HG03025 (cell line): ENCODE data around the gene MBOAT7.
"Not testable (repeated sequence)": the region's sequence is repeated elsewhere in the genome, so short reads cannot be mapped to it uniquely, and the experiment has no call there.

Experiments
- ATAC-seq: cut with Tn5 transposase; IDR thresholded peaks from one replicate; pipeline ENCODE4 v1.9.1; 2021; ENCODE audit warnings: mild to moderate bottlenecking, moderate library complexity; ENCODE audit not compliant: unreplicated experiment, low FRiP score

MBOAT7 gene

DNA sequence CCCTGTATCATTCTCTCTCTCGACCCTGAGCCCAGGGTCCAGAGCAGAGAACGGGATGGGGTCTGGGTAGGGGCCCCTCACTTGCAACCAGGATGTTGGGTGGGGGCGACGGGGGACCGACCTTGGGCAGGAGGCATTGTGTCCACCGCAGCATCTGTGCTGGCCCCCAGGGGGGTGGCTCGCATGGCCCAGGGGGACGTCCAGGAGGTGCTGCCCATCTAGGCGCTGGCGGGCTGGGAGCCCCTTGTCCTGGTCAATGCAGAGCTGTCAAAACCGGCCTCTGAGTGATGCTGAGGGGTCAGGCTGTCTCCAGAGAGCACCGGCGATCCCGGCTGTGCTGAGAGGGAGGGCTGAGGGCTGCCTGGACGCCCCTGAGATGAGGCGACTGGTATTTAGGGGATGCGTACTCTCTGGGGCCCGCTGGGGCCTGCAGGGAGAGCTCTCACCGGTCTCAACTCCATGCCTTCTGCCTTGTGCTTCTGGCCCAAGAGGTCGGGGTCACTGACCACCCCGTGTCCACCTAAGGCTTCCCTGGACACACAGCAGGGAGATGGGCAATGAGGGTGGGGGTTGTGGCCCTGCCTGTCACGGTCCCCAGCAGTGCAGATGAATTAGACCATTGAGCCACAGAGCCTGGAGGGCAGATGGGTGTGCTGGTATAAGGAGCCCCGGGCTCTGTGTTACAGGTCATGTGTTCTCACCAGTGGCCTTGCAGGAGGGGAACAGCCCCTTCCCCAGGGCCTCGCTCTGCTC is 19.9 kb upstream of the MBOAT7 start:
- no peak for ATAC-seq

DNA sequence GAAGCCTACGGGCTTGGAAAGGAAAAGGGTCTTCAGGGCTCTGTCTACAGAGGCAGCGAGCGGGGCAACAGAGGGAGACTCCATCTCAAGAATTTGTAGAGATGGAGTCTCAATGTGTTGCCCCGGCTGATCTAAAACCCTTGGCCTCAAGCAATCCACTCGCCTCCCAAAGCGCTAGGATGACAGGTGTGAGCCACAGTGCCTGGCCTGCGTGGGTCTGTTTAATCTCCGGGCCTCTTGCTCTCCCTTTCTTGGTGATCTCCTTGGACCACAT is 19.3 kb upstream of the MBOAT7 start:
- no peak for ATAC-seq

DNA sequence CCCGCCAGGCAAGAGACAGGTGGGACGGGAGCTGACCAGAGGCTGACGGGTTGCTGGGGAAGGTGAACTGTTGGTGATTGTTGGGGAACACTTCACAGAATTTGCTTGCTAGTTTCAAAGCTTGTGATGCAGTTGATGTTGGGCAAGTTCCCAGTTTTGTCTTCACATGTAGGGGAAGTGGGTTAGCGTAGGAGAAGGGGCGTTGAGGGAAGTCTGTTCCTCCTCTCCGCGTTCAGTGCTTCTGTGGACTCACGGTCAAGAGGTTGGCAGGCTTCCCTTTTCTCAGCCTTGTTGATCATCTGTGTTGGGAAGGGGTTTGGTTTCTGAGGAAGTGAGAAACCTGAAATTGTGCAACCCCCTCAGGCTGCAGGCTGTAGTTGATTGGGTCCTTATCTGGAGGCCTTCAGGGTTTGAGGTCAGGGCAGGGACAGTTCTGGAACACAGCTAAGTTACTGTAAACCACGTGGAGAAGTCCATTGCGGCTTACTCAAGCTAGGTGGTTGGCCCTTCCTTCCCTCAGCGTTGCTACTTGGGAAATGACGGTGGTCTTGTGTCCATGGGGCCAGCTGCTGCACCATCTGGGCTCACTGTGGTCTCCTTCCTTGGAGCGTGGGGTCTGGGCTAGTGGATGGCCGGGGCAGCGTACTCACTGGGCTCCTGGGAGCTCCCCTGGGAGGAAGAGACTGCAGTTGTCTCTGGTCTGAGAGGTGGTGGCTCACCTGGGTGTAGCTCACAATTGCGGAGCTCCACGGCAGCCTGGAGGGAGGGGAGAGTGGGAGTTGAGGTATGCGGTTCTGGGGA is 18.8 kb upstream of the MBOAT7 start:
- ATAC-seq, result peak; percentile 36

DNA sequence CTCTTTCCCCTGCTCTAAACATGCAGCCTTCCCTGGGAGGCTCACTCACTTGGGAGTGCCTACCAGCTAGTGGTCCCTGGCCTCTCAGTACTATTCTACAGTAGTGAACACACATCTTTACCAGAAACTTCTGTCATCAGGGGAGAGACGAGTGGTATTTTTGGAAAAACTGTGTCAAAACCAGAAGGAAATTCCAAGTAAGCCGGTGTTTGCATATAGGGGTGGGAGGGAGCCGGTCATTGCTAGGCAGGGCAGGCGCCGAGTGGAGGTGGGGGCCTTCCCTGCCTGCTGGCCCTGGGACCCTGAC is 18.2 kb upstream of the MBOAT7 start:
- no peak for ATAC-seq

DNA sequence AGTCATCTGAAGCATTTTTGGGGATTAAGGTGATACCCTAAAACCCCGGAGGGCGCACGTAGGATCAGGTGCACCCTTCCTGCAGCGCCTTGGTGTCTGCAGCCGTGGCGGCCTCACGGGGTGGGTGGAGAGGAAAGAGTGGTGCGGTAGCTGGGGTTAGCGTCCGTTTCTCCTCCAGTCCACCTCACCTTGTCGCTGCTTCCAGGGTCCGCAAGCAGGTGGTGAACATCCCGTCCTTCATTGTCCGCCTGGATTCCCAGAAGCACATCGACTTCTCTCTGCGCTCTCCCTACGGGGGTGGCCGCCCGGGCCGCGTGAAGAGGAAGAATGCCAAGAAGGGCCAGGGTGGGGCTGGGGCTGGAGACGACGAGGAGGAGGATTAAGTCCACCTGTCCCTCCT is 17.8 kb upstream of the MBOAT7 start:
- not testable (repeated sequence) for ATAC-seq

DNA sequence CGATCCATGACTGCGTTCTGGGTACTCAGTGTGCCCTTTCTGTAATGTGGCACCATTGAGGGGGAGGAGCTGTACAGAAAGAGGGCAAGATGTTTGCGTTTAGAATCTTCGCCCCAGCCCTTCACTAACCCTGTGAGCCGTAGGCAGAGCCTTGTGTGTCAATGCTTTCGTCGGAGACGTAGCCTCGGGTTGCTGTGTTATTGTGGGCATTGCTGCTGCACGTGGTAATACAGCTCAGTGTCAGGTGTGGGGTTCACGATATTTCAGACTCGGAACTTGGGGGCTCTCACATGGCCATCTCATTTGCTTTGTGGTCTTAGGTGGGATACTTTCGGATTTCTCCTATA is 17.4 kb upstream of the MBOAT7 start:
- ATAC-seq, result no peak

DNA sequence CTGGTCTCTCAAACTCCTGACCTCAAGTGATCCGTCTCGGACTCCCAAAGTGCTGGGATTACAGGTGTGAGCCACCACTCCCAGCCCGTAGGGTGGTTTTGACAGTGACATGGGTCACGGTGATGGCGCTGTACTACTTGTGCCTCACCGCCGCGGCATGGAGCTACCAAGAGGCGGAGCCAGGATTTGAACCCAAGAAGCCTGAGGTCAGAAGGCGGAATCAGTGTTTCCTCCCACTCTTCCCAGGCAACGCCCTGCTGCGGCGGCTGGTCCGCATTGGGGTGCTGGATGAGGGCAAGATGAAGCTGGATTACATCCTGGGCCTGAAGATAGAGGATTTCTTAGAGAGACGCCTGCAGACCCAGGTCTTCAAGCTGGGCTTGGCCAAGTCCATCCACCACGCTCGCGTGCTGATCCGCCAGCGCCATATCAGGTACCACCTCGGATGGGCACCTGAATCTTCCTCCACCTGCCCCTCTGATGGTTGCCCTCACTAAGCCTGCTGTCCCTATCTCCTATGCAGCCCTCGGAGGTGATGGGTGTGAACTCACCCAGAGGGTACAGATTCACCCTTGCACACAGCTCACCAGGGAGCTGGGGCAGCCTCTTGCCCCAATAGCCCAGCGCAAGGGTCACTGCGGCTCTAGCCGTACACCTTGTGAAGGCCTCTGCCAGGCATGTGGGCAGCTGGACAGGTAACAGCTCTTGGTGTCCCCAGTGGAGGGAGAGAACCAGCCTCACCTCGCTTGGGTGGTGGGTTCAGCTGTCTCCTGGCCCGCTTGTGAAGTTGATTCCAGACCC is 16.9 kb upstream of the MBOAT7 start:
- no peak for ATAC-seq

DNA sequence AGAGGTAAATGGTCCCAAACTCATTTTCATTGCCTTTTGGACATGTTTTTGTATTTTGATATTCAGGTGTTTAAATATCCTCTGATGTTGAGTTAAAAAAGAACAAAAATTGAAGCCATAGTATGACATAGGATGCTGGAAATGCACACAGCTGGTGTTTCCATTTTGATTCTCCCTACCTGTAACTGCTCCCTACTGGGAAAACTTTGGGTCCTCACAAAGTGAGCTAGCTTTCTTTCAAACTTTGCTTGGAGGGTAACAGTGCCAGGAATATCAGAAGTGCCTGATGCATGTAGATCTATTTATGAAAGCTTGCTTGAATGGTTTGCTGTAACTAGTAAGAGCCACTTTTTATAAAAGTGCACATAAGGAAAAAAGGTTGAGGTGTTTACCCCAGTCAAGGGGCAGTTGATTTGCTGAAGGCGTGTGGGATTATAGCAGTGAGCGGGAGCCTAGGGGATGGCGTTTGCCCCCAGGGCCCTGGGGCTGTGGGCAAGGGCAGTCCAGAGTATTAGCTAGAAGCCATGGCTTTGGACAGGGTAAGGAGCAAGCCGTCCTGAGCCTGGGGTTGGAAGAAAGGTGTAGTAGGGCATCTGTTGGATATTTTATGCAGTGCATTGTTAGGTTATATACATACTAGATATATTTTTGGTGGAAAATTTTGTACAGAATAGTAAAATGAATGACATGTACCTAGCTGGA is 15.5 kb upstream of the MBOAT7 start:
- no peak for ATAC-seq

DNA sequence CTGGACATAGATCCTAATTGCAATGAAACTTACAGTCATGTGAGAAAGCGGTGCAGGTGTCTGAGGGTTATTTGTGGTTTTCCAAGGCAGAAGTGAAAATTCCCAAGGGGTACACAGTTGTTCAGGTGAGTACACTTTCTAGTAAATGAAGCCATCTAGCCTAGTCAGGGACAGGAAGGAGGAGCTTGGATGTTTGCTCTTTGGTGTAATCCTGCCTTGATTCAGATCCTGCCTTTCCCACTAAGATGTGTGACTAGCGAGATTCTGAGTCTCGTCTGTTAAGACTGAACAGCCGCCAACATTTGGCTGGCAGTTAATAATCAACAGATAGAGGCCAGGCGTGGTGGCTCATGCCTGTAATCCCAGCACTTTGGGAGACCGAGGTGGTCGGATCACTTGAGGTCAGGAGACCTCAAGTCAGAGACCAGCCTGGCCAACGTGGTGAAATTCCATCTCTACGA is 13.8 kb upstream of the MBOAT7 start:
- no peak for ATAC-seq

DNA sequence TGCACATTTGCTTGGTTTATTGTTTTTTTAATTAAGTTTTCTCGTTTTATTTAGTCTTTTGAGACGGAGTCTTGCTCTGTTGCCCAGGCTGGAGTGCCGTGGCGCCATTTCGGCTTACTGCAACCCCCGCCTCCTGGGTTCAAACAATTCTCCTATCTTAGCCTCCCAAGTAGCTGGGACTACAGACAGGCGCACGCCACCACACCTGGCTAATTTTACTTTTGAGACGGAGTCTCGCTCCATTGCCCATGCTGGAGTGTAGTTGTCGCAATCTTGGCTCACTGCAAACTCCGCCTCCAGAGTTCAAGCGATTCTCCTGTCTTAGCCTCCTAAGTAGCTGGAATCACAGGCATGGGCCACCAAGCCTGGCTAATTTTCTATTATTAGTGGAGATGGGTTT is 12.6 kb upstream of the MBOAT7 start:
- ATAC-seq, result no peak

DNA sequence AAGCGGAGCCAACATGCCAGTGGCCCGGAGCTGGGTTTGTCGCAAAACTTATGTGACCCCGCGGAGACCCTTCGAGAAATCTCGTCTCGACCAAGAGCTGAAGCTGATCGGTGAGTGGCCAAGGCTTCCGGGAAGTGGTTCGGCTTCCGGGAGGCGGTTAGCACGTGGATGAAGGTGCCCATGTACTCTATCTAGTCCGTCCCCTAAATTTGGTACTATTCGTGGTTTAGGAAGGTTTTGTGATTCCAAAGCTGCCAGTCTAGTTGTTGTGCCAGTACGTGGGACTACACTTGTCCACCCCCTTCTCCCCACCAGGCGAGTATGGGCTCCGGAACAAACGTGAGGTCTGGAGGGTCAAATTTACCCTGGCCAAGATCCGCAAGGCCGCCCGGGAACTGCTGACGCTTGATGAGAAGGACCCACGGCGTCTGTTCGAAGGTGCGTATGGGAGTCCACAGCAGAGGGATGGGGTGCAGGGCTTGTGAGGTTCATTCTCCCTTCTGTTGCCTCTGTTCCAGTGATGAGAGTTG is 11.9 kb upstream of the MBOAT7 start:
- no peak for ATAC-seq

DNA sequence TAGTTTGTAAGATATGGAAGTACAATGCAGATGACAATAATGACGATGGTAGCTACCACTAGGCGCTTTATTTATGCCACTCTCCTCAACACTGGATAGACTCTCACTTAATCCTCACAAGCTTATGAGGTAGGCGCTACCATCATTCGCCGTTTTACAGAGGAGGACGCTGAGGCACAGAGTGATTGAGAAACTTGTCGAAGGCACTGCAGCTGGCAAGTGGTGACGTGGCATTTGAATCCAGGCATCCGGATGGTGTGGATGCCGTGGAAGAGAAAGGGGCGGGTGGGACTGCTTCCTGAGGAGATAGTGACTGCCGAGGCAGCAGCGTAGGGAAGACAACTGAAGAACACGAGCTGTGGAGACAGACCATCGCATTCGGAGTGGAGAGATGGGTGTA is 10.0 kb upstream of the MBOAT7 start:
- no peak for ATAC-seq

DNA sequence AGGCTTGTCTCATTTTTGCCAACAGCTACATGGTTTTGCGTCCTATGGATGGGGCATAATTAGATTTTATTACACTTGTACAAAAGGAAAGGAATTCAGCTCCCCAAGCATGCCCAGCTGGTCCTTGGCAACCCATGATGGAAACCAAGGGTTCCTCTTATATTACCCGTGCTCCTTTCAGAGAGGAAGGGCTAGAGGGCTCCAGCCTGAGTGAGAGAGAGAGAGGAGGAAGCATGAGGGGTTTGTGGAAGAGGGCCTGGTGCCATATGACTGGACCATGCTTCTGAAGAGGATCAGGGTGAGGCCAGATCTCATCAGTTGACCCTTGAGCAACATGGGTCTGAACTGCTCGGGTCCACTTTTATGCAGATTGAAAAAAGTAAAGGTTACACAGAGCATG is 7.7 kb upstream of the MBOAT7 start:
- ATAC-seq, result no peak

DNA sequence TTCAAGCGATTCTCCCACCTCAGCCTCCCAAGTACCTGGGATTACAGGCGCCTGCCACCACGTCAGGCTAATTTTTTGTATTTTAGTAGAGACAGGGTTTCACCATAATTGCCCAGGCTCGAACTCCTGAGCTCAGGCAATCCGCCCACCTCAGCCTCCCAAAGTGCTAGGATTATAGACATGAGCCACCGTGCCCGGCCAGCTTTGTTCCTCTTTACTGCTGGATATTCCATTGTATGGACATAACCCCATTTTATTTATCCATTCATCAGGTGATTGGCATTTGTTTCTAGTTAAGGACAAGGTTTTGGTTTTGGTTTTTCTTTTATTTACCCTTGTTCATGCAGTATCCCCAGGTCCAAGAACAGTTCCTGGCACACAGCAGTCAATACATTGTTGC is 7.2 kb upstream of the MBOAT7 start:
- no peak for ATAC-seq

DNA sequence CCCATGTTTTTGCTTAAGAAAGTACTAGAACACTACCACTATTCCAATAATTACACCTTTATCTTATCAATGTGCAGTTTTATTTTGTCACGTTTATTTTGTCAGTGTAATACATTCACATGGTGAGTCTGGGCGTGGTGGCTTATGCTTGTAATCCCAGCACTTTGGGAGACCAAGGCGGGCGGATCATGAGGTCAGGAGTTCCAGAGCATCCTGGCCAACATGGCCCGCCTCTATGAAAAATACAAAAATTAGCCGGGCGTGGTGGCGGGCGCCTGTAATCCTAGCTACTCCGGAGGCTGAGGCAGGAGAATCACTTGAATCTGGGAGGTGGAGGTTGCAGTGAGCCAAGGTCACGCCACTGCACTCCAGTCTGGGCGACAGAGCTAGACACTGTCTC is 5.1 kb upstream of the MBOAT7 start:
- not testable (repeated sequence) for ATAC-seq

DNA sequence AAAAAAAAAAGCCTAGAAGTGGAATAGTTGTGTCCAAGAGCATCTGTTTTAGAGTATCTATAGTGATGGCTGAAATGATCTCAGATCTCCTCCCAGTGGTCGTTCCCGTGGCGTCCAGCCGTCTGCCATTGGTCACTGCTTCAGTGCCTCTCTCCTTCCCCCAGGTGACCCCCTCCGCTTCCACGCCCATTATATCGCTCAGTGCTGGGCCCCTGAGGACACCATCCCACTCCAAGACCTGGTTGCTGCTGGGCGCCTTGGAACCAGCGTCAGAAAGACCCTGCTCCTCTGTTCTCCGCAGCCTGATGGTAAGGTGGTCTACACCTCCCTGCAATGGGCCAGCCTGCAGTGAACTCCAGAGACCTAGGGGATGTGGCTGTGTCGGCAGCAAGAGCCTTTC is 3.6 kb upstream of the MBOAT7 start:
- no peak for ATAC-seq

DNA sequence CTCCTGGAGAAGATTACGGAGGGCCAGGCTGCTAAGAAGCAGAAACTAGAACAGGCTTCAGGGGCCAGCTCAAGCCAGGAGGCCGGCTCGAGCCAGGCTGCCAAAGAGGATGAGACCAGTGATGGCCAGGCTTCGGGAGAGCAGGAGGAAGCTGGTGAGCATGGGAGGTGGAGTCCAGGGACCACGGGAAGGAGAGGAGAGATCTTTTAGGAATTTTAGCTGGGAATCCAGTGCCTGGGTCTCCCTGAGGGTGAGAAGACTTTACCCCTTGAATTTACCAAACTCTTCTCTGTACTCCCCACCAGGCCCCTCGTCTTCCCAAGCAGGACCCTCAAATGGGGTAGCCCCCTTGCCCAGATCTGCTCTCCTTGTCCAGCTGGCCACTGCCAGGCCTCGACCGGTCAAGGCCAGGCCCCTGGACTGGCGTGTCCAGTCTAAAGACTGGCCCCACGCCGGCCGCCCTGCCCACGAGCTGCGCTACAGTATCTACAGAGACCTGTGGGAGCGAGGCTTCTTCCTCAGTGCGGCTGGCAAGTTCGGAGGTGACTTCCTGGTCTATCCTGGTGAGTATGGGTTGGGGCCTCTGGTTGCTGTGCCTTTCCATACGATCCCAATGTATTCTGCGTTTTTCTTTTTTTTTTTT is 2.6 kb upstream of the MBOAT7 start:
- ATAC-seq, result no peak

DNA sequence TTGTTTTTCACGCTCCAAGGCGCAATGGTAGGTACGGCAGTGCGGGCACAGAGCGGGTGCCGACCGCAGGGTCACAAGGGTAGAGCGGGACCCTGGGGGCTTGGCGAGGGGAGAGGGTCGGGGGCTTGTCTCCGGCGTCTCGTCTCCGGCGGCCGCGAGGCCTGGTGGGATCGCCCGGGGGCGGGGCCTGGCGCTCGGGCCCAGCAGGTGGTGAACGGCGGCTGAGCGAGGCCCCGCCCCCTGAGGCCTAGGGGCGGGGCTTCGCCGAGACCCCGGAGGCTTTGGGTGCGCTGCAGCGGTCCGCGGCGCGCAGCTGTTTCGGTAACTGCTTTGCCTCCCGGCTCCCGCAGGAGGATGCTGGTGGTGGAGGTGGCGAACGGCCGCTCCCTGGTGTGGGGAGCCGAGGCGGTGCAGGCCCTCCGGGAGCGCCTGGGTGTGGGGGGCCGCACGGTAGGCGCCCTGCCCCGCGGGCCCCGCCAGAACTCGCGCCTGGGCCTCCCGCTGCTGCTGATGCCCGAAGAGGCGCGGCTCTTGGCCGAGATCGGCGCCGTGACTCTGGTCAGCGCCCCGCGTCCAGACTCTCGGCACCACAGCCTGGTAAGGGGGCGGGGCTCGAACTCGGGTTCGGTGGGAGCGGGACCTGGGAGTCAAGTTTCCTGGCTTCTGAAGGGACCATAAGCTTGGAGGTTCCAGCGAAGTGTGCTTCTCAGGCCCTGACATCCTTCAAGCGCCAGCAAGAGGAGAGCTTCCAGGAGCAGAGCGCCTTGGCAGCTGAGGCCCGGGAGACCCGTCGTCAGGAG is 1.8 kb upstream of the MBOAT7 start, which contains the start of gene TSEN34:
Gene TSEN34 (plus strand): TSS at position 298 of the 800 bp plus-strand sequence. CDS start 57 bp downstream, at position 355.
- peak; percentile 19 for ATAC-seq

DNA sequence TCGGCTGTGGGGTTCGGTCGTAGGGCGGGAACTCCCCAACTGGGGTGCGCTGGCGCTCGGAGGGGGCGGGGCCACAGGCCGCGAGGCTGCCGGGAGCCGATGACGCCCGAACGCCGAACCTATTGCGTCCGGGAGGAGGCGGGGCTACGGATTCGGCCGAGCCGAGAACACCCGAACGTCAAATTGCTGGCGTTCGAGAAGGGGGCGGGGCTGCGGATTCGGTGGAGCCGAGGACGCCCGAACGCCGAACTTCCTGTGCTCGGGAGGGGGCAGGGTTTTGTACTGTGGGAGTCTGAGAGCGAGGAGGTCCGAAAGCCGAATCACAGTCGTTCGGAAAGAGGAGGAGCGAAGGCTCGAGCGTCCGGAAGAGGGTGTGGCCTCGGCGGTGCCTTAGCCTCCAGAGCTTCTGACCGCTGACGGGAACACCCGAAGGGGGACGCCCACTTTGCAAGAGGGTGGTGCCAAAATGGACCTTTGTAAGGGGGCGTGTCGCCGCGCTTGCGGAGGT is 1.2 kb upstream of the MBOAT7 start:
- peak; percentile 44 for ATAC-seq
